H9 (cell line): ENCODE results near the gene SS18. TPM values are rescaled to one million over a fixed set of nuclear protein-coding genes. Genes with fewer than 3 reads are reported as not detected.

Source experiments
- DNase-seq: peaks from one replicate; pipeline ENCODE4 v3.0.0-alpha.2; 2017
- H2AFZ ChIP-seq: one replicate; pipeline ENCODE4 v1.6.1; 2013; ENCODE audit warnings: mild to moderate bottlenecking, low read length, control low read depth, moderate library complexity
- H2AK5ac ChIP-seq: 2 replicates; pipeline ENCODE4 v1.6.1; 2013; ENCODE audit warnings: low read length, control low read depth, mixed read lengths; ENCODE audit not compliant: insufficient read length
- H2BK120ac ChIP-seq: one replicate; pipeline ENCODE4 v1.6.1; 2013; ENCODE audit warnings: low read depth, mild to moderate bottlenecking, low read length, control low read depth, inconsistent platforms; ENCODE audit not compliant: poor library complexity, severe bottlenecking
- H2BK12ac ChIP-seq: 2 replicates; pipeline ENCODE4 v1.6.1; 2013; ENCODE audit warnings: low read length, control low read depth, mixed read lengths, low read depth; ENCODE audit not compliant: insufficient read length
- H2BK15ac ChIP-seq: 2 replicates; pipeline ENCODE4 v1.6.1; 2013; ENCODE audit warnings: low read depth, low read length, control low read depth
- H2BK20ac ChIP-seq: one replicate; pipeline ENCODE4 v1.6.1; 2013; ENCODE audit warnings: low read depth, mild to moderate bottlenecking, low read length, control low read depth, inconsistent platforms; ENCODE audit not compliant: poor library complexity, severe bottlenecking
- H2BK5ac ChIP-seq: 2 replicates; pipeline ENCODE4 v1.6.1; 2013; ENCODE audit warnings: low read length, control low read depth, mixed read lengths; ENCODE audit not compliant: insufficient read length
- H3K14ac ChIP-seq: 2 replicates; pipeline ENCODE4 v1.6.1; 2013; ENCODE audit warnings: low read length, control low read depth; ENCODE audit not compliant: insufficient read depth
- H3K18ac ChIP-seq: 2 replicates; pipeline ENCODE4 v1.6.1; 2013; ENCODE audit warnings: low read depth, mild to moderate bottlenecking, mixed read lengths, low read length, control low read depth; ENCODE audit not compliant: insufficient read length
- H3K23ac ChIP-seq: 2 replicates; pipeline ENCODE4 v1.6.1; 2013; ENCODE audit warnings: low read length, control low read depth, mixed read lengths, low read depth; ENCODE audit not compliant: insufficient read length
- H3K23me2 ChIP-seq: 2 replicates; pipeline ENCODE4 v1.6.1; 2013; ENCODE audit warnings: low read depth, mild to moderate bottlenecking, mixed read lengths, low read length, control low read depth; ENCODE audit not compliant: insufficient read length, poor library complexity, severe bottlenecking
- H3K27ac ChIP-seq: 2 replicates; pipeline ENCODE4 v1.5.1; 2013; ENCODE audit warnings: low read length, control low read depth, mixed read lengths, low read depth; ENCODE audit not compliant: insufficient read length
- H3K27me3 ChIP-seq: 2 replicates; pipeline ENCODE4 v1.6.1; 2013; ENCODE audit warnings: low read length, control low read depth, inconsistent platforms; ENCODE audit not compliant: insufficient read depth
- H3K4ac ChIP-seq: 2 replicates; pipeline ENCODE4 v1.6.1; 2013; ENCODE audit warnings: low read depth, mild to moderate bottlenecking, control low read depth, inconsistent platforms, low read length, moderate library complexity
- H3K4me1 ChIP-seq: 2 replicates; pipeline ENCODE4 v1.6.1; 2013; ENCODE audit warnings: low read length, control low read depth, inconsistent platforms; ENCODE audit not compliant: insufficient read depth
- H3K4me2 ChIP-seq: 2 replicates; pipeline ENCODE4 v1.6.1; 2013; ENCODE audit warnings: low read length, control low read depth, mixed read lengths; ENCODE audit not compliant: insufficient read length, insufficient read depth
- H3K56ac ChIP-seq: 2 replicates; pipeline ENCODE4 v1.6.1; 2013; ENCODE audit warnings: low read depth, mild to moderate bottlenecking, mixed read lengths, low read length, control low read depth; ENCODE audit not compliant: insufficient read length
- H3K79me1 ChIP-seq: 2 replicates; pipeline ENCODE4 v1.6.1; 2013; ENCODE audit warnings: low read depth, mild to moderate bottlenecking, moderate library complexity, low read length, control low read depth, inconsistent platforms; ENCODE audit not compliant: insufficient read depth, poor library complexity, severe bottlenecking
- H3K79me2 ChIP-seq: 2 replicates; pipeline ENCODE4 v1.6.1; 2013; ENCODE audit warnings: low read length, control low read depth, inconsistent platforms; ENCODE audit not compliant: insufficient read depth
- H3K9ac ChIP-seq: 2 replicates; pipeline ENCODE4 v1.6.1; 2013; ENCODE audit warnings: low read length, control low read depth, mixed read lengths; ENCODE audit not compliant: insufficient read length; ENCODE audit errors: extremely low read depth
- H3K9me3 ChIP-seq: one replicate; pipeline ENCODE4 v1.6.1; 2013; ENCODE audit warnings: low read depth, low read length, inconsistent platforms; ENCODE audit not compliant: control insufficient read depth
- H3T11ph ChIP-seq: one replicate; pipeline ENCODE4 v1.6.1; 2013; ENCODE audit warnings: mild to moderate bottlenecking, low read length, control low read depth, inconsistent platforms
- H4K20me1 ChIP-seq: one replicate; pipeline ENCODE4 v1.6.1; 2013; ENCODE audit not compliant: control insufficient read depth, insufficient read length, insufficient read depth
- H4K5ac ChIP-seq: 2 replicates; pipeline ENCODE4 v1.6.1; 2013; ENCODE audit warnings: low read depth, mild to moderate bottlenecking, mixed read lengths, low read length, control low read depth; ENCODE audit not compliant: insufficient read length
- H4K8ac ChIP-seq: replicated peaks from 2 replicates; pipeline ENCODE4 v1.6.1; 2013; ENCODE audit warnings: low read length, control low read depth, mixed read lengths, low read depth; ENCODE audit not compliant: insufficient read length
- H4K91ac ChIP-seq: 2 replicates; pipeline ENCODE4 v1.6.1; 2013; ENCODE audit warnings: low read depth, mild to moderate bottlenecking, moderate library complexity, mixed read lengths, low read length, control low read depth; ENCODE audit not compliant: insufficient read length
- H3K27ac Mint-ChIP-seq, 3 experiments: 2 replicates in 2 of 3; 3 replicates in 1 of 3; pipeline ENCODE4 v1.8.0; 2020 to 2021; ENCODE audit warnings: mixed read lengths in 3 of 3, mild to moderate bottlenecking in 1 of 3, moderate library complexity in 1 of 3
- H3K27me3 Mint-ChIP-seq: 2 replicates; pipeline ENCODE4 v1.8.0; 2021; ENCODE audit warnings: low read depth, mild to moderate bottlenecking, moderate library complexity, mixed read lengths
- H3K36me3 Mint-ChIP-seq, 3 experiments: 2 replicates in 2 of 3; 3 replicates in 1 of 3; pipeline ENCODE4 v1.8.0; 2020 to 2021; ENCODE audit warnings: low read depth in 3 of 3, mixed read lengths in 3 of 3; ENCODE audit not compliant: insufficient read depth in 1 of 3
- H3K4me1 Mint-ChIP-seq, 2 experiments: 2 replicates each; pipeline ENCODE4 v1.8.0; 2020; ENCODE audit warnings: mixed read lengths in 2 of 2
- H3K4me3 Mint-ChIP-seq, 2 experiments: 2 replicates in 1 of 2; 3 replicates in 1 of 2; pipeline ENCODE4 v1.8.0; 2020 to 2021; ENCODE audit warnings: mild to moderate bottlenecking in 2 of 2, mixed read lengths in 2 of 2, moderate library complexity in 1 of 2
- H3K9me3 Mint-ChIP-seq, 2 experiments: 2 replicates in 1 of 2; 3 replicates in 1 of 2; pipeline ENCODE4 v1.8.0; 2020; ENCODE audit warnings: mild to moderate bottlenecking in 2 of 2, mixed read lengths in 2 of 2, moderate library complexity in 1 of 2
- WGBS: extraction: QIAGEN DNeasy Blood & Tissue Kit; methylation state at CpG from one replicate; pipeline ENCODE4 v1.1.7; 2013; ENCODE audit warnings: missing lambda C conversion rate, low lambda C conversion rate, mixed read lengths; ENCODE audit not compliant: insufficient read length; ENCODE audit errors: extremely low coverage; 5-methylcytosine and 5-hydroxymethylcytosine counted together
- total RNA-seq: library from RNA; stranded (reverse); gene quantifications from 2 replicates; pipeline ENCODE4 v1.2.1, GENCODE V29; 2021
- TF ChIP-seq, protein P1 (sequence below): fragments of 200-600 bp; sonication (generic); conservative IDR thresholded peaks from 3 replicates; pipeline ENCODE4 v1.8.0; 2021; ENCODE audit warnings: antibody characterized with exemption, mild to moderate bottlenecking

SS18 gene
- total RNA-seq, 1 experiment from 2014 or later, result 87.9 TPM

DNA sequence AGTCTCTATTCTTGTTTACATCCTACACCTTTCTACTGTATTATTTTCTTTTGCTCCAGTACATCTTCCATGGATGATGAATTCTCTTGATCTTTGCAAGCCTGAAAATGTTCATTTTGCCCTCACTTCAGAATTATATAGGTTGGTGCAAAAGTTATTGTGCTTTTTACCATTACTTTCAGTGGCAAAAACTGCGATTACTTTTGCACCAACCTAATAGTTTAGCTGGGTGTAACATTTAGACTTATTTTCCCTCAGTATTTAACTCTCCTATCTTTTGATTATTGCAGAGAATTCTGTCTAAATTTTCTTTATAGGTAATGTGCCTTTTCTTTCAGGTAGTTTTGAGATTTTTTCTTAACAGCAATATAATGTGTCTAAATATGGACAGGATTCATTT is 81.8 kb downstream of the SS18 start:
- no peaks in the 10 kb centered on the region for H3K9me3 ChIP-seq
- H3K9ac ChIP-seq, result no peak overlapping the region
- no peaks in the 10 kb centered on the region for H3K23me2 ChIP-seq
- H2BK12ac ChIP-seq, result no peak overlapping the region
- no peak overlapping the region for H2AK5ac ChIP-seq
- H2BK15ac ChIP-seq, result no peak overlapping the region
- no peak overlapping the region for H2BK120ac ChIP-seq
- no peak overlapping the region for H2AFZ ChIP-seq
- Mint-ChIP-seq H3K4me1 (peaks cover 0 to 3% of the 10 kb centered on the region in 2 experiments; a peak in 2 of 4 replicates), H3K9me3 (no peaks in the 10 kb centered on the region), H3K27ac (no peak overlapping the region), H3K36me3 (no peaks in the 10 kb centered on the region; a peak in 3 of 7 replicates), H3K27me3 (no peaks in the 10 kb centered on the region), H3K4me3 (no peak overlapping the region)
- no peak overlapping the region for H3K14ac ChIP-seq
- H3T11ph ChIP-seq, result no peak overlapping the region
- no peak overlapping the region for H4K5ac ChIP-seq
- H4K91ac ChIP-seq, result no peak overlapping the region
- no peak overlapping the region for H2BK20ac ChIP-seq
- no peak overlapping the region for H3K56ac ChIP-seq
- H3K79me2 ChIP-seq, result no peaks in the 10 kb centered on the region
- no peaks in the 10 kb centered on the region for H4K20me1 ChIP-seq
- H3K23ac ChIP-seq, result no peak overlapping the region
- H3K4me2 ChIP-seq, result no peak overlapping the region
- H3K79me1 ChIP-seq, result no peaks in the 10 kb centered on the region
- no peaks in the 10 kb centered on the region for H3K4me1 ChIP-seq
- TF ChIP-seq, protein P1, sequence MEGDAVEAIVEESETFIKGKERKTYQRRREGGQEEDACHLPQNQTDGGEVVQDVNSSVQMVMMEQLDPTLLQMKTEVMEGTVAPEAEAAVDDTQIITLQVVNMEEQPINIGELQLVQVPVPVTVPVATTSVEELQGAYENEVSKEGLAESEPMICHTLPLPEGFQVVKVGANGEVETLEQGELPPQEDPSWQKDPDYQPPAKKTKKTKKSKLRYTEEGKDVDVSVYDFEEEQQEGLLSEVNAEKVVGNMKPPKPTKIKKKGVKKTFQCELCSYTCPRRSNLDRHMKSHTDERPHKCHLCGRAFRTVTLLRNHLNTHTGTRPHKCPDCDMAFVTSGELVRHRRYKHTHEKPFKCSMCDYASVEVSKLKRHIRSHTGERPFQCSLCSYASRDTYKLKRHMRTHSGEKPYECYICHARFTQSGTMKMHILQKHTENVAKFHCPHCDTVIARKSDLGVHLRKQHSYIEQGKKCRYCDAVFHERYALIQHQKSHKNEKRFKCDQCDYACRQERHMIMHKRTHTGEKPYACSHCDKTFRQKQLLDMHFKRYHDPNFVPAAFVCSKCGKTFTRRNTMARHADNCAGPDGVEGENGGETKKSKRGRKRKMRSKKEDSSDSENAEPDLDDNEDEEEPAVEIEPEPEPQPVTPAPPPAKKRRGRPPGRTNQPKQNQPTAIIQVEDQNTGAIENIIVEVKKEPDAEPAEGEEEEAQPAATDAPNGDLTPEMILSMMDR, result no peak
- no peak overlapping the region for H3K18ac ChIP-seq
- H3K4ac ChIP-seq, result no peak overlapping the region
- H2BK5ac ChIP-seq, result no peak overlapping the region
- H3K27me3 ChIP-seq, result no peaks in the 10 kb centered on the region
- DNase-seq, result no peak
- no CpG with 5 or more reads among the region's 1 CpG for WGBS
- no peak overlapping the region for H4K8ac ChIP-seq
- no peak overlapping the region for H3K27ac ChIP-seq
